HG03064 (cell line): Measurements from ENCODE around the gene SMARCAD1.
"Not testable (repeated sequence)": the region's sequence is repeated elsewhere in the genome, so short reads cannot be mapped to it uniquely, and the experiment has no call there.

Experiments used
- ATAC-seq: cut with Tn5 transposase; IDR thresholded peaks from one replicate; pipeline ENCODE4 v1.9.1; 2021; ENCODE audit warnings: low read depth; ENCODE audit not compliant: unreplicated experiment

The SMARCAD1 gene

DNA sequence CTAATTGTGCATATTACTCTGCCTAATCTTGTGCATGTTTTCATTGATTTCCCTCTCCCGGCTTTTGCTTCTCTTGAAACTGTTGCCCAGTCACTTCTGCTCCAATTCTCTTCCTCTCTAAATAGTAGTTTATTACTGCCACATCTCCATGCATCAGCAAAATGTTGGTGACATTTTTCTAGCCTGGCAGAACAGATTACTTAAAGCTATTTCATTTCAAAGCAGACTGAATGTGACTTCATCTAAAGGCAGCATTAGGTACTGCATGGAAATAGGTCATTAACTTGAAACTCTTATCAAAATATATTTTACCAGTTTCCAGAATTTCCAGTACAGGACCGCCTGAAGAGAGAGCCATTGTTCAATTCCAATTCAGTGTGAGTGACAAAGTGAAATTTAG, 82.6 kb downstream of the SMARCAD1 start:
- ATAC-seq = no peak

DNA sequence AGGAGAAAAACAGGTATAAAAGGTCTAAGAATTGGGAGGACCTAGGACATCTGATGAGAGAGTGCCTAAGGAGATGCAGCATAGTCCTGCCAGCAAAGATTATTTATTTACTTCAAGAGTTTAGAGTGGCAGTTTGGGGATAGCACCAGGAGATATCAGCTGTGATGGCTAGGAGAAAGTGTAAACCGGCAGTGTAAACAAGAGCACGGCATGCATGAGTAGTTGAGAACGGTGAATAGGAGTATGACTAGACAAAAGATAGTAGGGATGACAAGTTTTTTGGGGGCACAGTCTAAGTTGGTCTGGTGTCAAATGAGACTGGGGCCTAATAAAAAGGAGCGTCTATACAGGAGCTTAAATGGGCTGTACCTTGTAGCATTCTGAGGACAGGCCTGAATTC, 86.3 kb downstream of the SMARCAD1 start:
- ATAC-seq = not testable (repeated sequence)

DNA sequence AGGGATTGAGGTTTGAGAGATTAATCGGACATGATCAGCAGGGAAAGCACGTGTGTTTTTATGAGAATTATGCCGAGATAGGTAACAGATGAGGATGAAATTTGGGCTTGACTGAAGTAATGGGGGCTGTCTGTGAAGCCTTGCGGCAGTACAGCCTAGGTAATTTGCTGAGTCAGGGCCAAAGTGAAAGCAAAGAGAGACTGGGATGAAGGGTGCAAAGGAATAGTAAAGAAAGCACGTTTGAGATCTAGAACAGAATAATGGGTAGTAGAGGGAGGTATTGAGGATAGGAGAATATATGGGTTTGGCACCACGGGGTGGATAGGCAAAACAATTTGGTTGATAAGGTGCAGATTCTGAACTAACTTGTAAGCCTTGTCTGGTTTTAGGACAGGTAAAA, 87.8 kb downstream of the SMARCAD1 start:
- ATAC-seq = not testable (repeated sequence)

DNA sequence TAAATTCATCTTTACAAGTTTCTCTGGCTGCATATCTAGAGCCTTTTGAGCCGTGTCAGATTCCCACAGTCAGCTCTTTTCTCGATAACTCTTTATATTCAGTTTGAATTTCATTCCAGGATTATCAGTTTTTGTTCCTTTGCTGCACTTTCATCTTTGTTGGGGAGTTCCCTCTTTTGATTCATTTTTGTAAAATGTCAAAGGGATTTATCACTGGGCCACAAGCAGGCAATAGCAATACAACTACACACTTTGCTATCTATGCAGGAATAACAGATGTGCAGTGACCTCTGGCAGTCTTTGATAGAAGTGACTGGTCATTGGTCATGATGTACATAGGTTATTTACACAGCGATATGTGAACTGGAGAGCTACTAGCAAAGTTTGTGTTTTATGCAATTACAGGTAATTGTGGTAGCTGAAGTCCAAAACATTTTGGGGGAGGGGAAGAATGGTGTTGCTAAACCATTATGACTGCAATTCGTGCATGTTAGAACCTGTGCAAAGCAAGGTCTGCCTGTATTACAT, 91.1 kb downstream of the SMARCAD1 start:
- no peak for ATAC-seq

DNA sequence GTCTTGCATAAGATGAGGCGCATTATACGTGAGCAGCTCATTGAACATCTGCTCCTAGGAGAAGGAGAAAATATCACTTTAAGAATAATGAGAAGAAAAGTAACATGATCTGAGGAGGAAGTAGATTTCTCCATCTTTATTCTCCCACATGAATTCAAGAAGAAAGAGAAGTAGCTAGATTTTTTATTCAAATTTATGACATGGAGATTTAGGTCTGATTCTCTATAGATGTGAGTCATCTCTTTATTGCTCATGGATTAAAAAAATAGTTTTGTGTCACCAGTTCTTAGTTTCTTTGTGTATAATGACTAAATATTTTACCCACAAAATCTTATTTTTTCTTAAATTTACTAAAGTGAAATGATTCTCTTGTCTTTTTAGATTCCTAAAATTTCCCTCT, 94.5 kb downstream of the SMARCAD1 start:
- no peak for ATAC-seq

DNA sequence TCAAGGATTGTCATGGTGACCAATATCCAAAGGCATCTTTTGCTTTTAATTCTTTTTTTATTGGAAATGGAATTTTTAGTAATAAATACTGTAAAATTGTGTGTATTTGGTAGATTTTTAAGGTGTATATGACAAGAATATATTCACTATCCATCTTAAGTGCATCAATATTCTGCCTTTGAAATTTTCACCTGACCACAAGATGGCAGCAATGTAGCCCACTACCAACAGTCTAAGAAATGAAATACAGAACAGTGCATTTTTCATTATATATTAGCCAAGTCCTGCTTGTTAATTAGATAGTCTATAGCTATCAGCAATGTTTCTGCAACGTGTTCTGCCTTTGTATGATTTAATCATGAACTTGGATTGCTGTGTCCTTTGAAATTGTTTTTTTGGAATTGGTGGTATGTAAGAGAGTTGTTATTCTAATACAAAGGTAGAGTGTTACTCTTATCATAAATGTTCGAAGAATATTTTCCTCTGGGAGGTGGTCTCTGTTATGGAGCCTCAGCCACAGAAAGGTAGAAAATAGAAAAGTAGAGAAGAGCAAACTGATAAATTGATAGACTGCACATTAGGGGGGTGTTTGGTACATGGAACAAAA, 96.8 kb downstream of the SMARCAD1 start:
- no peak for ATAC-seq

DNA sequence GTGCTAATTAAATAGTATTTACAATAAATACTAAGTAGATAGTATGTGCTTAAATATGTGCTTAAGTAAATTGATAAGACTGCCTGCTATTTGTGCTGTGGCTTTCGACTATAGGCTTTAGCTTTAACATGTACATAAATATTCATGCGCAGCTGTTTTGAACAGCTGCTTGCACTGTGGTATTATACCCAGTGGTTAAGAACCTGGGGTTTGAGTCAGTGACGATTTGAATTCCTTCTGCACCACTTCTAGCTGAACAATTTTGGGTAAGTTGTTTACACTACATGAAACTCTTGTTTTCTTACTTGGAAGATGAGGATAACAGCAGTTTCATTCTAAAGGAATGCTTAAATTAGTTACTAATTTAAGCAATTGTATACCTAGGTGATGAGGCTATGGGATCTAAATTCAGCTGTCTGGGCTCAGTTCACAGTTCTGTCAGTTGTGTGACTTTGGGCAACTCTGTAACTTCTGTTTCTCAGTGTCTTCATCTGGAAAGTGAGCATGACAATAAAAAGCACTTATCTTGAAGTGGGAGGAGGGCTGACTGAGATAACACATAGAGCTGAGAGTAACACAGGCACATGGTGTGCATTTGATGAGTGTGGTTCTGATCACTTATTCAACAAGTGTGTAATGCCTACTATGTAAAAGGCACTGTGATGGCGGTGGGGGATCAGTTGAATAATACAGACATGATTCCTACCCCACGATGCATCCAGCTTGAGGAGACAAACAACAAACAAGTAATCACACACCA, 98.0 kb downstream of the SMARCAD1 start:
- ATAC-seq = no peak

DNA sequence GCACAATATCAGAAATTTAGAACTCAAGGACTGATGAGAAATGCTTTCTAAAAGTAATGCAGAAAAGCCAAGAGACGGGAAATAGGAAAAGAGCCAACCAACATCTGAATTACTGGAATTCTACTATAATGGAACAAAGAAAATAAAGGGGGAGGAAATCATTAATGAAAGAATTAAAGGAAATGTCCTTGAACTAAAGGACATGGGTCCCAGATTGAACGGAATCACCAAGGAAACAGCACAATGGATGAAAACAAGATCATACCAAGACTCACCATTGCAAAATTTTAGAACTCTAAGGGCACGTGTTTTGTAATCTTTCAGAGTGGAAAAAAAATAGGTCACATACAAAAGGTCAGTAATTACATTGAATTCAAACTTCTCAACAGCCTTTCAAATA, 99.0 kb downstream of the SMARCAD1 start:
- ATAC-seq = no peak

DNA sequence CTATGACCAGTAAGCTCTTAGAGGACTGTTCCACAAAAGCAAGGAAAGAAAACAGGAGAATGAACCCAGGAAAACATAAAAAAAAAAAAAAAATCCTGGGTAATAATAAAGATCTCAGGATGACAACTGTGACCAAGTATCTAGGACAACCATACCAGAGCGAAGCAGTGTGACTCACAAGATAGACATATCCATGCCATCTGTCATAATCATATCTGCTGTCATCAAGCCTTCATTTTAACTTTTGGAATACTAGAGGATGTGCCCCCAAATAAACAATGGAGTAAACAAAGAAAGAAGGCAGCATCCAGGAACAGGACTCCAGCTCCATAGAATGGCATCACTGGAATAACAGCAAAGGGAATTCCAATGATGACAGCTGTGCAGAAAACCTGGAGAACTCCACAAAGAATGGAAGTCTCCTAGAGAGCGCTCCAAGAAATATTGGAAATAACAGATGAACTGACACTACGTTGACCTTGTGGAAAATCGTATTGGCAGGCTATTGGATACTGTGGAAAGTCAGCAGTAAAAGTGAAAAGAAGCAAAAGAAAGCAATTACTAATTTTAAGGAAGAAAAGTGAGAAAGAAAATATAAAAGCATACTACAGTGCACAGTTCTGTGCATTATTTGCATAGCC, 99.7 kb downstream of the SMARCAD1 start:
- no peak for ATAC-seq

DNA sequence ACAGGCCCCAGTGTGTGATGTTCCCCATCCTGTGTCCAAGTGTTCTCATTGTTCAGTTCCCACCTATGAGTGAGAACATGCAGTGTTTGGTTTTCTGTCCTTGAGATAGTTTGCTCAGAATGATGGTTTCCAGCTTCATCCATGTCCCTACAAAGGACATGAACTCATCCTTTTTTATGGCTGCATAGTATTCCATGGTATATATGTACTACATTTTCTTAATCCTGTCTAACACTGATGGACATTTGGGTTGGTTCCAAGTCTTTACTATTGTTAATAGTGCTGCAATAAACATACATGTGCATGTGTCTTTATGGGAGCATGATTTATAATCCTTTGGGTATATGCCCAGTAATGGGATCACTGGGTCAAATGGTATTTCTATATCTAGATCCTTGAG, 112.3 kb downstream of the SMARCAD1 start:
- ATAC-seq = not testable (repeated sequence)

DNA sequence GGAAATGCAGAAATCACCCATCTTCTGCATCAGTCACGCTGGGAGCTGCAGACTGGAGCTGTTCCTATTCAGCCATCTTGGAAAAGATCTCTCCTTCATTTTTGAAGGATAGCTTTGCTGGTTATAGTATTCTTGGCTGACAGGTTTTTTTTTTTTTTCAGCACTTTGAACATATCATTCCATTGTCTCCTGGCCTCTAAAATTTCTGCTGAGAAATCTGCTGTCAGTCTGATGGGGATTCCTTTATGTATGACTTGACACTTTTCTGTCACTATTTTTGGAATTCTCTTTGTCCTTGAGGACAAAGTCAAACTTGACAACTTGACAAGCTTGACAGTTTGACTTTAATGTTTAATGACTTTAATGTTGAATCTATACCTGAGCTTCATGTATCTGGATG, 118.2 kb downstream of the SMARCAD1 start:
- ATAC-seq = no peak

DNA sequence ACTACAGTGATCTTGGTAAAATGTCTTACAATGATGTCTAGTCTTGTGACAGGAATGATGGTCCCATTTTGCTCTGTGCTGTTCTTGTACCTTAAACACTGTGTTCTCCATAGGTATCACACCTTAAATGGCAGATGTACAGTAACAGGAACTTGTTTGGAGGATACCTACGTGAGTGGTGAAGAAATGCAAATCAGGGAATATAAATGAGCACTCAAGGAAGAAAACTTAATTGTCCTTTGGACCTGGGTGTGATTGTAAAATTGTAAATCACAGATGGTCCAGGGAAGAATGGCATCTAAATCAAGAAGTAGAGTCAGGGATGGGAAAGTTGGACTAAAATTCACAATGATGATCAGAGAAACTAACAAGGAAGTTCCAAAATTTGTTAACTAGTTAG, 122.3 kb downstream of the SMARCAD1 start:
- no peak for ATAC-seq

DNA sequence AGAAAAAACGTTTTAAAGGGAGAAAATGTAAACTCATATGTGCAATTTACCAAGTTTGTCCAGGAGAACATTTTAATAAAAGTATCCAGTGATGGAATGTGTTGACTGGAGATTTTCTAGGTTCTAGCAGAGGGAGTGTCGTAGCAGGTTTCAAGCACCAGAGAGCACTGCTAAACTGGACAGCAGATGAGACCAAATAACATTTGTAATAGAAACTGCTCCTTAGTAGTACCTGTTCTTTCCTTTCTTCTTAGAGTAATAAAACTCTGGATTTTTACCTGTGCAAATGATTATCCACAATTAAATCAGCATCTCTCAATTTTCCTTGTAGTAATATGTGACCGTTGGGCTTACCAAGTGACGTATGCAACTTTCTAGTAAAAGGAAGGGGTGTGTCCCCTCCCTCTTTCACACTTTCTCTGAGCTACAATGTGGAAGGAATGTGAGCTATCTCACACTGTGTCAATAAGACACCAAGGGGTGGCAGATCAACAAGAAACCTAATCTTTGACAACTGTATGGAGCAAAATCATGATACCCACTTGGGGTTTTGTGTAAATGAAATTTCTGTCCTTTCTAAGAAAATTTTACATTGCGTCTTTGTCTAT, 125.4 kb downstream of the SMARCAD1 start:
- ATAC-seq = no peak

DNA sequence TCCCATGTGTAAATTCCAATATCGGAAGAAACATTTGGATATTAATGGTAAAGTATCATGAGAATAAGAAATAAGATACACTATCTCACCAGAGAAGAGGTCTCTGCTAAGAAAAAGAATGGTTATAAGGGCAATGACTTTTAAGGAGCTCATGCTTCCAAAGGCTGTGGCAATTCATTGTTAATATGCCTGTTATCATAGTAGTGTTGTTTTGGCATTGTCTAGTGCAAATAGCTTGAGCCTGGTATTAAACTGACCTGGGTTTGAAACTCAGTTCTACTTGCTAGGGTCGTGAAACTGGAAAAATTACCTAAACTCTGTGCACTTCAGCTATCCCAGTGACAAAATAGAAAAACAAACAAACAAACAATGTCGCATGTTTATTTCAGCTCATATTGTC, 126.2 kb downstream of the SMARCAD1 start:
- no peak for ATAC-seq

DNA sequence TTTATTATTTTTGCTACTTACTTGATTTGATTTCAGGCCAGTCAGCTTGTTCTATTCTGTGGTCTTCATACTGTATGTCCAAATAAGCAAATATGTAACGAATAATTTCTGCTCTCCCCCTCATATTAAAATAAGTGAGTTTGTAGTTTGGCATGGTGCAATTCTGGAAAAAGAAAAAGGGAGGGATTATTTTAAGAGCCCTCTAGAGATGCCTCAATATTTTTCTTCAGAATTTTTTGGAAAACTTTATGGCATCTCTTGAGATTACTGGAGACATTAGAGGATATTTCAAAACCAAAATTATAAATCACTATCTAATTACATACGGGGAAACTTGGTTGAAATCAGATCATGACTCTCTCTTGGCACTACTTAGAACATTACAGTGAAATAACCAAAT, 126.8 kb downstream of the SMARCAD1 start:
- ATAC-seq = no peak

DNA sequence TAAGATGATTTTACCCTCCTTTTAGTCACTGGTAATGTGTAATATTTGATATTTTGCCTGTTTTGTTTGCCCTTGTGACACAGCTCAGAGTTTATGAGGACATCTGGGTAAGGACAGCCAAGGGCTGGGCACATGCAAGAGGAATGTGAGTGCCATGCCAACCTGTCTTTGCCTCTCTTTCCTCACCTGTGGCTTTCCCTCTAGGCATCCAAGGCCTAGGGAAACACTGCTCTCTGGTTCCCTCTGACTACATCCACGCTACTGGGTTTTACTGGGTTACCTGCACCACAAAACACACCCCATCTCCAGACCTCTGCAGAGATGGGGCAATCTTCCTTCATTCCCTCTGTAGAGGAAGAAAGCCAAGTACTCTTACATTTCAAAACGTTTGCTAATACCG, 127.3 kb downstream of the SMARCAD1 start:
- ATAC-seq = no peak

DNA sequence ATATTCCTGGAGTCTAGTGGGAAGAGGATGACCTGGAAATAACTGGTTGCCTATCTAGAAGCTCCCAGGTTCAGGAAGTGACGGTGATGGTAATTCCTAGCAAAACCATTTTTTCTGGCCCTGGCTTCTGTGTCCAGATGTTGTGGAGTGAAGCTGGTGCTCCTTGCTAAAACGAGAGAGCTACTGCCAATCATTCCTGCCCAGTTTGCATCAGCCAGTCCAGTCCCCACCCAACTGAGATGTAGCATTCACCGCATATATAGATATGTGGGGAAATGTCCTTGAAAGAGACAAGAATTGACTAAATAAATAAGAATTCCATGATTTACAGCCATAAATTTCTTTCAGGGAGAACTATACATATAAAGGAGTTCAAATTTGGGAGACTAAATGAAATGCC, 128.6 kb downstream of the SMARCAD1 start:
- no peak for ATAC-seq

DNA sequence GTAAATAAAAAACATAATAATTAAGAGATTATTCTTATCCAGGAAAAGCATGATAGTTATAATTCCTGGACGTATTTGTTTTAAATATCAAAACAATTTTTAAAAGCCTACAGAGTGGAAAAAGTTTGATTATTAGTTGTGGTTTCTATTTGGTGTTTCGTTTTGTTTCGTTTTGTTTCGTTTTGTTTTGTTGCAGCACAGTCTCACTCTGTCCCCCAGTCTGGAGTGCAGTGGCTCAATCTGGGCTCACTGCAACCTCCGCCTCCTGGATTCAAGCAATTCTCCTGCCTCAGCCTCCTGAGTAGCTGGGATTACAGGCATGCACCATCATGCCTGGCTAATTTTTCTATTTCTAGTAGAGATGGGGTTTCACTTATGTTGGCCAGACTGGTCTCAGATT, 129.1 kb downstream of the SMARCAD1 start:
- not testable (repeated sequence) for ATAC-seq

DNA sequence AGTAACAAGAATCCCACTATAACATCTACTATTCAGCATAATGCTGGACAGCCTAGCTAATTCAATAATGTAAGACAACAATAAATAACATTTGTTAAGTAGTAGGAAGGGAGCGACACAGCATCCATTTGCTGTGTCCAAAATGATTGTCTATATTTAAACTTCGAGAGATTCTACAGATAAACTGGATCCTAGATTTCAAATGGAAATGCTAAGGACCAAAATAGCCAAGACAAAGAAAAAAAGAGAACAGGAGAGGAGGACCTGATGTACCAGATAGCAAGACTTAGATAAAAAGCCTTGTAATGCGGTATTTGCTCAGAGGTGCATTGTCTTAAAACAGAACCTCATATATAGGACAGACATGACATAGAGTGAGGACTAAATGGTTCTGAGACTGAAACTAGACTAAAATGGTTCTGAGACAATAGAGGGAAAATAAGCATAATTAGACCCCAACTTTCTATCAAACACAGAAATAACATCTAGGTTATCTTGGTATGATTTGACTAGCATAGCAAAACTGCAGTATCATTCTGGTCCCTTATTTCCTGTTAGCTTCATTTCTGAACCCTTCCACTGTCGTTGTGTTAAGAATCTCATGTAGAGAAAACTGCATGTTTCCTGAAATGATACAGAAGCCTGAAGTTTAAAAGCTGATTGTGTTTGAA, 131.2 kb downstream of the SMARCAD1 start:
- ATAC-seq = no peak

DNA sequence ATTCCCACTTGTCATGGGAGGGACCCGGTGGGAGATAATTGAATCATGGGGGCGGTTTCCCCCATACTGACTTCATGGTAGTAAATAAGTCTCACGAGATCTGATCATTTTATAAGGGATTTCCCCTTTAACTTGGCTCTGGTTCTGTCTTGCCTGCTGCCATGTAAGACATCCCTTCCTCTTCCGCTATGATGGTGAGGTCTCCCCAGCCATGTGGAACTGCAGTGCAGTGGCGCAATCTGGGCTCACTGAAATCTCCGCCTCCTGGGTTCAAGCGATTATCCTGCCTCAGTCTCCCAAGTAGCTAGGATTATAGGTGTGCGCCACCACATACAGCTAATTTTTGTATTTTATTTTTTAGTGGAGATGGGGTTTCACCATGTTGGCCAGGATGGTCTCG, 132.1 kb downstream of the SMARCAD1 start:
- ATAC-seq = no peak
